ENCODE results near the gene RPL28. TPM values are rescaled to one million over a fixed set of nuclear protein-coding genes. Genes with fewer than 3 reads are reported as not detected.
A peak's percentile ranks its signal among the peaks of the same experiment; 100 is the strongest.

The RPL28 gene
- total and polyA plus RNA-seq, 2 of the 4 experiments (the other 2 are of a cell fraction), result 386 to 1,693 TPM

DNA sequence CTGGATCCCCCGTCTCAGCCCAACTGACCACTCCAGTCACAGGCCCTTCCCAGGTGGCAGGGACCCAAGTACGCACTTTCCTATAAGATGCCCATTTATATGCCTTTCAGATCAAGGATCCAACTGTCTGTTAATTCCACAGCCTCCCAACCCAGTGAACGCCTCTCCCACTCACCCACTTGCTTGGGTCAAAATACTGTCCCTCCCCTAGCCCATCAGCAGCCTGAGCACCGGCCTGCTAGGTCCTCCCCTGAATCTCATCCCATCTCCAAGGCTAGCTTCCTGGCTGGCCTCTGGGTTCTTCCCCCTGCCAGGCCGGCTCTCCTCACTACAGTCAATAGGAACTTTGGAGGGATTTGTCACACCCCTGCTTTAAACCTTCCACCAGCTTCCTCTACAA, 19.9 kb downstream of the RPL28 start:
- BruUV-seq (replicated peaks), result no TSS peak
- H4K8ac ChIP-seq (ENCODE audit: low read depth in 2 of 2, low read length in 2 of 2), result no peak overlapping the region
- H3K56ac ChIP-seq (ENCODE audit: extremely low read depth, insufficient read depth, low read length), result no peak overlapping the region
- DNase-seq, result no peak
- peaks cover 39% of the 10 kb centered on the region for H3K36me3 ChIP-seq (ENCODE audit: control insufficient read depth, insufficient read depth, low read length)
- ATAC-seq (ENCODE audit: low read depth), result no peak
- peaks cover 19% of the 10 kb centered on the region for H3K9me1 ChIP-seq (ENCODE audit: insufficient read depth, low read length)
- H2BK120ac ChIP-seq (ENCODE audit: low read depth, low read length), result no peak overlapping the region
- no peak overlapping the region for H2BK5ac ChIP-seq (ENCODE audit: low read depth, low read length, poor library complexity, severe bottlenecking)
- no peak overlapping the region for H2BK15ac ChIP-seq (ENCODE audit: low read depth, low read length)
- H3K4ac ChIP-seq (ENCODE audit: low read depth, low read length), result no peak overlapping the region; the same call in 1 of the 2 replicates
- no peak overlapping the region for H3K27ac ChIP-seq (ENCODE audit: insufficient read depth, low read length)
- in situ Hi-C loops (cut with MboI; ENCODE audit: low sequenced_read_pairs) (no loop called here), intact Hi-C loops (cut with micrococcal nuclease) (loop anchor here (5.0 kb wide), 1 partner anchor 97 kb away; no protein-coding TSS in a partner anchor), dilution Hi-C loops (cut with HindIII; ENCODE audit: low sequenced_read_pairs, unreplicated experiment) (no loop called here)
- peaks cover 7 to 50% of the 10 kb centered on the region in 2 experiments for H3K79me1 ChIP-seq (ENCODE audit: low read depth in 1 of 2, low read length in 2 of 2)
- no peak overlapping the region for H2AFZ ChIP-seq (replicated peaks; ENCODE audit: low read length, poor library complexity)
- CTCF ChIA-PET, result no interaction called here
- no peak overlapping the region for H2AK5ac ChIP-seq (ENCODE audit: low read depth, low read length)
- WGBS, 2 experiments (ENCODE audit: extremely low coverage in 2 of 2, insufficient read length in 1 of 2), result 87% methylated on average over 5 of the region's 5 CpGs; no CpG with 5 or more reads in 1 of the 2 experiments
- H3K9me3 ChIP-seq (ENCODE audit: control insufficient read depth, insufficient read depth, low read length), result no peaks in the 10 kb centered on the region
- POLR2A ChIA-PET (ENCODE audit: unreplicated experiment), result interaction anchor here (1.0 kb wide), 1 partner anchor 104 kb away, joined by 4 read pairs; no protein-coding TSS in a partner anchor
- 0 out of 2 replicates have a peak overlapping the region, but pooled peaks have one; percentile 40 for H3K14ac ChIP-seq (replicated peaks; ENCODE audit: low read depth, low read length)
- H4K91ac ChIP-seq (ENCODE audit: insufficient read depth, low read depth, low read length), result no peak overlapping the region
- H3K4me3 ChIP-seq (ENCODE audit: insufficient read depth, low read depth, low read length), result peak overlapping the region; percentile 64; the same call in 1 of the 2 replicates
- H2BK20ac ChIP-seq (ENCODE audit: low read depth, low read length), result no peak overlapping the region
- H3K18ac ChIP-seq (ENCODE audit: low read depth, low read length), result no peak overlapping the region
- H4K5ac ChIP-seq (ENCODE audit: low read depth, low read length), result no peak overlapping the region
- H3K4me1 ChIP-seq (ENCODE audit: control insufficient read depth, insufficient read depth, low read length), result peaks cover 17% of the 10 kb centered on the region
- H3K27me3 ChIP-seq (ENCODE audit: control insufficient read depth, insufficient read depth, low read length), result no peaks in the 10 kb centered on the region
- peak overlapping the region; percentile 98 for H3K4me2 ChIP-seq (ENCODE audit: low read depth, low read length)
- H3K9ac ChIP-seq (ENCODE audit: low read depth, low read length), result peak overlapping the region; percentile 76
- 0 out of 2 replicates have a peak, but pooled peaks have one; percentile 7 for TF ChIP-seq POLR2A (IDR thresholded peaks at IDR 0.05; ENCODE audit: low read depth, low read length)
- TF ChIP-seq, protein P1, sequence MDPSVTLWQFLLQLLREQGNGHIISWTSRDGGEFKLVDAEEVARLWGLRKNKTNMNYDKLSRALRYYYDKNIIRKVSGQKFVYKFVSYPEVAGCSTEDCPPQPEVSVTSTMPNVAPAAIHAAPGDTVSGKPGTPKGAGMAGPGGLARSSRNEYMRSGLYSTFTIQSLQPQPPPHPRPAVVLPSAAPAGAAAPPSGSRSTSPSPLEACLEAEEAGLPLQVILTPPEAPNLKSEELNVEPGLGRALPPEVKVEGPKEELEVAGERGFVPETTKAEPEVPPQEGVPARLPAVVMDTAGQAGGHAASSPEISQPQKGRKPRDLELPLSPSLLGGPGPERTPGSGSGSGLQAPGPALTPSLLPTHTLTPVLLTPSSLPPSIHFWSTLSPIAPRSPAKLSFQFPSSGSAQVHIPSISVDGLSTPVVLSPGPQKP (IDR thresholded peaks at IDR 0.05; ENCODE audit: borderline replicate concordance, low read depth, low read length), result no peak
- peaks cover 55% of the 10 kb centered on the region for H4K20me1 ChIP-seq (ENCODE audit: insufficient read depth, low read length)
- no peak overlapping the region for H2AK9ac ChIP-seq (replicated peaks; ENCODE audit: low read depth, low read length, poor library complexity)
- peak overlapping the region; percentile 96; the same call in 1 of the 2 replicates for H3K23ac ChIP-seq (ENCODE audit: low read depth, low read length)

All from IMR-90 (cell line).